HFFc6 (cell line): ENCODE measurements around the gene MED23. TPM values are rescaled to one million over a fixed set of nuclear protein-coding genes. Genes with fewer than 3 reads are reported as not detected.
A peak's percentile ranks its signal among the peaks of the same experiment; 100 is the strongest.

Experiments
- DNase-seq: peaks from one replicate; pipeline ENCODE4 v3.0.0-alpha.2; 2018
- H3K27ac Mint-ChIP-seq: 2 replicates; pipeline ENCODE4 v1.8.0; 2020; ENCODE audit warnings: mild to moderate bottlenecking, mixed read lengths
- H3K27me3 Mint-ChIP-seq: 2 replicates; pipeline ENCODE4 v1.8.0; 2021; ENCODE audit warnings: mild to moderate bottlenecking, moderate library complexity, mixed read lengths; ENCODE audit not compliant: insufficient read depth
- H3K36me3 Mint-ChIP-seq: 2 replicates; pipeline ENCODE4 v1.8.0; 2021; ENCODE audit warnings: low read depth, mixed read lengths
- H3K4me1 Mint-ChIP-seq: 2 replicates; pipeline ENCODE4 v1.8.0; 2020; ENCODE audit warnings: low read depth, mixed read lengths
- H3K4me3 Mint-ChIP-seq: 2 replicates; pipeline ENCODE4 v1.8.0; 2020; ENCODE audit warnings: mild to moderate bottlenecking, moderate library complexity, mixed read lengths
- H3K9me3 Mint-ChIP-seq: 2 replicates; pipeline ENCODE4 v1.8.0; 2020; ENCODE audit warnings: mild to moderate bottlenecking, mixed read lengths
- long read RNA-seq: library from polyadenylated mRNA; unstranded; transcript quantifications from one replicate; pipeline ENCODE4 v2.0.0, GENCODE V29; 2019
- total RNA-seq, 6 experiments: library from RNA; stranded (reverse); fragmentation: NEBNext Ultra II Directional; extraction: Animal tissue kit (Norgen Biotek cat#: 25700); gene quantifications; 2 replicates in 1 of 6; 3 replicates in 5 of 6; pipeline ENCODE4 v1.2.3, GENCODE V29; 2021
- TF ChIP-seq, protein P1 (sequence below): fragments of 200-600 bp; sonication (generic); IDR thresholded peaks from 2 replicates; pipeline ENCODE4 v1.5.0; 2021; ENCODE audit warnings: antibody characterized with exemption, mild to moderate bottlenecking

Gene MED23, protein sequence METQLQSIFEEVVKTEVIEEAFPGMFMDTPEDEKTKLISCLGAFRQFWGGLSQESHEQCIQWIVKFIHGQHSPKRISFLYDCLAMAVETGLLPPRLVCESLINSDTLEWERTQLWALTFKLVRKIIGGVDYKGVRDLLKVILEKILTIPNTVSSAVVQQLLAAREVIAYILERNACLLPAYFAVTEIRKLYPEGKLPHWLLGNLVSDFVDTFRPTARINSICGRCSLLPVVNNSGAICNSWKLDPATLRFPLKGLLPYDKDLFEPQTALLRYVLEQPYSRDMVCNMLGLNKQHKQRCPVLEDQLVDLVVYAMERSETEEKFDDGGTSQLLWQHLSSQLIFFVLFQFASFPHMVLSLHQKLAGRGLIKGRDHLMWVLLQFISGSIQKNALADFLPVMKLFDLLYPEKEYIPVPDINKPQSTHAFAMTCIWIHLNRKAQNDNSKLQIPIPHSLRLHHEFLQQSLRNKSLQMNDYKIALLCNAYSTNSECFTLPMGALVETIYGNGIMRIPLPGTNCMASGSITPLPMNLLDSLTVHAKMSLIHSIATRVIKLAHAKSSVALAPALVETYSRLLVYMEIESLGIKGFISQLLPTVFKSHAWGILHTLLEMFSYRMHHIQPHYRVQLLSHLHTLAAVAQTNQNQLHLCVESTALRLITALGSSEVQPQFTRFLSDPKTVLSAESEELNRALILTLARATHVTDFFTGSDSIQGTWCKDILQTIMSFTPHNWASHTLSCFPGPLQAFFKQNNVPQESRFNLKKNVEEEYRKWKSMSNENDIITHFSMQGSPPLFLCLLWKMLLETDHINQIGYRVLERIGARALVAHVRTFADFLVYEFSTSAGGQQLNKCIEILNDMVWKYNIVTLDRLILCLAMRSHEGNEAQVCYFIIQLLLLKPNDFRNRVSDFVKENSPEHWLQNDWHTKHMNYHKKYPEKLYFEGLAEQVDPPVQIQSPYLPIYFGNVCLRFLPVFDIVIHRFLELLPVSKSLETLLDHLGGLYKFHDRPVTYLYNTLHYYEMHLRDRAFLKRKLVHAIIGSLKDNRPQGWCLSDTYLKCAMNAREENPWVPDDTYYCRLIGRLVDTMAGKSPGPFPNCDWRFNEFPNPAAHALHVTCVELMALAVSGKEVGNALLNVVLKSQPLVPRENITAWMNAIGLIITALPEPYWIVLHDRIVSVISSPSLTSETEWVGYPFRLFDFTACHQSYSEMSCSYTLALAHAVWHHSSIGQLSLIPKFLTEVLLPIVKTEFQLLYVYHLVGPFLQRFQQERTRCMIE (N-terminal part only)
- 10 to 100 TPM; 20.5 to 27.3 (median 23.8) TPM for total RNA-seq
- long read RNA-seq, full-length matches to known transcripts = 6 of 16 reads
- long read RNA-seq, partial matches to known transcripts = 5 of 16 reads
- long read RNA-seq, other reads (novel, unspliced or antisense) = 5 of 16 reads

DNA sequence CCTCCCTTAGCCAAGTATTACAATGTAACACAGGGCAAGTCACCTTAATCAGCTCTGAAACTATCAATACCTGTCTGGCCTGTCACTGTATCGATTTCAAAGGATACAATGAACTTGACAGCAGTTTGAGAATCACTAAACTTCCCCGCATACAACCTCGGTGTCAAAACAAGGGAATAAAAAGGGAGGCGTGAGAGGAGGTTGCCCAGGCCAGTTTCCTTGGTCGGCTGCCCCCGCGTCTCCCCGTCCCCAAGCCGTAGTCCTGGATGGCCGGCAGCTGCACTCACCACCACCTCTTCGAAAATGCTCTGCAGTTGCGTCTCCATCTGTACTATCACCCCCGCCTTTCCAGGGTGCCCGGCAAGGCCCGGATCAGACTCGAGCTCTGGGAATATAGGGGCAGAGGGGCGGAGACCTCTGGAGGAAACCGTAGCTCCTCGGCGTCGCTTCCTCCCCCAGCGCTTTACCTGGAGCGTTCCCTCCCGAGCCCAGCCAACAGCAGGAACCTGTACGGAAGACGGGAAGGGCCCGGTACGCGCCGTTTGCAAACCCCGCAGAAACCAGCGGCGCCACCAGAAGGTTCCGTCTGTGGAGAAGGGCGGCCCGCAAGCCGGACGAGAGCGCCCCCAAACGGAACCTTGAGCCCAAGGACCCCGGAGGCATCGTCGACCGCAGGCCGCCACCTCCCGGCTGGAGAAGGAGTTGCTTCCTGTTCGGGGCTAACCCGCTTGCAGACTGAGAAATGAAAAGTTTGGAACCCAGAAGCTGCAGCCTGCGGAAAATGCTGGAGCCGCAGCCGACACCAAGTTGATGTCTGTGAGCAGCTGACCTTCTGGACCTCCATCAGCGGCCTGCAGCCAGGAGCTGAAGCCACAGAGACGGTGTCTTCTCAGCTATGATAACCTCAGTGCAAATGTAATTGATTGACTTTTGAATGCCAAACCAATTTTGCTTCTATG, at the start of gene MED23:
Gene MED23 (minus strand): TSS at position 519 of the 959 bp plus-strand sequence. CDS start 193 bp downstream, at position 326.
- H3K27me3 Mint-ChIP-seq = peaks cover 2% of the 10 kb centered on the region; the same call in 1 of the 2 replicates
- peaks cover 36% of the 10 kb centered on the region for H3K4me1 Mint-ChIP-seq
- DNase-seq = peak; percentile 90
- TF ChIP-seq, protein P1, sequence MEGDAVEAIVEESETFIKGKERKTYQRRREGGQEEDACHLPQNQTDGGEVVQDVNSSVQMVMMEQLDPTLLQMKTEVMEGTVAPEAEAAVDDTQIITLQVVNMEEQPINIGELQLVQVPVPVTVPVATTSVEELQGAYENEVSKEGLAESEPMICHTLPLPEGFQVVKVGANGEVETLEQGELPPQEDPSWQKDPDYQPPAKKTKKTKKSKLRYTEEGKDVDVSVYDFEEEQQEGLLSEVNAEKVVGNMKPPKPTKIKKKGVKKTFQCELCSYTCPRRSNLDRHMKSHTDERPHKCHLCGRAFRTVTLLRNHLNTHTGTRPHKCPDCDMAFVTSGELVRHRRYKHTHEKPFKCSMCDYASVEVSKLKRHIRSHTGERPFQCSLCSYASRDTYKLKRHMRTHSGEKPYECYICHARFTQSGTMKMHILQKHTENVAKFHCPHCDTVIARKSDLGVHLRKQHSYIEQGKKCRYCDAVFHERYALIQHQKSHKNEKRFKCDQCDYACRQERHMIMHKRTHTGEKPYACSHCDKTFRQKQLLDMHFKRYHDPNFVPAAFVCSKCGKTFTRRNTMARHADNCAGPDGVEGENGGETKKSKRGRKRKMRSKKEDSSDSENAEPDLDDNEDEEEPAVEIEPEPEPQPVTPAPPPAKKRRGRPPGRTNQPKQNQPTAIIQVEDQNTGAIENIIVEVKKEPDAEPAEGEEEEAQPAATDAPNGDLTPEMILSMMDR = peak; percentile 96
- peak within 1 kb of the TSS; percentile 97 for H3K4me3 Mint-ChIP-seq
- H3K9me3 Mint-ChIP-seq = no peaks in the 10 kb centered on the region
- H3K27ac Mint-ChIP-seq = peak within 1 kb of the TSS; percentile 81
- peaks cover 6% of the 10 kb centered on the region for H3K36me3 Mint-ChIP-seq

DNA sequence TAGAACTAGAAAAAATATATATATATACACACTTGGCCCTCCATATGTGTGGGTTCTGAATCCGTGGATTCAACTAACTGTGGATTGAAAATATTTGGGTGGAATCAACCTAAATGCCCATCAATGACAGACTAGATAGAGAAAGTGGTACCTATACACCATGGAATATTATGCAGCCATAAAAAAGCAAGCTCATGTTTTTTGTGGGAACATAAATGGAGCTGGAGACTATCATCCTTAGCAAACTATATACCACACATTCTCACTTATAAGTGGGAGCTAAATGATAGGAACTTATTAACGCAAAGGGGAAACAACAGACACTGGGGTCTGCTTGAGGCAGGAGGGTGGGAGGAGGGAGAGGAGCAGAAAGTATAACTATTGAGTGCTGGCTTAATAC, 45.1 kb upstream of the MED23 start:
- H3K36me3 Mint-ChIP-seq = no peaks in the 10 kb centered on the region
- no peaks in the 10 kb centered on the region for H3K9me3 Mint-ChIP-seq
- peaks cover 6% of the 10 kb centered on the region for H3K4me1 Mint-ChIP-seq
- no peak overlapping the region for H3K4me3 Mint-ChIP-seq
- H3K27me3 Mint-ChIP-seq = no peaks in the 10 kb centered on the region
- TF ChIP-seq, protein P1 = no peak
- no peak for DNase-seq
- H3K27ac Mint-ChIP-seq = no peak overlapping the region

DNA sequence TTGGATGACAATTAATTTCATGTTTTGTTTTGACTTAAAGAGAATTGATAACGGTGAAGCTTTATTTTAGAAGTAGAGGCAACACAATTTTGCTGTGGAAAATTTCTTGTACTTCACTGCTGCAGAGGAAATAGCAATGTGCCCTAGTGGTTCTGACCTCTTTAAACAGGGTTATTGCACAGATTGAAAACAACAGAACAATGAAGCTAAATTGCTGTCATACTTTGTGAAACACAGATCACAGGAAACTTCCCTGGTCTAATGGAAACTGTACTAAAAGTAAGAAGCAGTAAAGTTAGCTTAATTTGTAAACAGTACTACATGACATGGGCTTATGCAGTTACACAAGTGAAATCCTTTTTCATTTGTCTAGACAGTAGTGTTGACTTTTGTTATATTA, 41.8 kb upstream of the MED23 start:
- Mint-ChIP-seq H3K9me3 (no peaks in the 10 kb centered on the region), H3K36me3 (no peaks in the 10 kb centered on the region), H3K27me3 (no peaks in the 10 kb centered on the region), H3K4me3 (no peak overlapping the region), H3K4me1 (peaks cover 6% of the 10 kb centered on the region), H3K27ac (no peak overlapping the region)
- DNase-seq = no peak
- TF ChIP-seq, protein P1 = no peak

DNA sequence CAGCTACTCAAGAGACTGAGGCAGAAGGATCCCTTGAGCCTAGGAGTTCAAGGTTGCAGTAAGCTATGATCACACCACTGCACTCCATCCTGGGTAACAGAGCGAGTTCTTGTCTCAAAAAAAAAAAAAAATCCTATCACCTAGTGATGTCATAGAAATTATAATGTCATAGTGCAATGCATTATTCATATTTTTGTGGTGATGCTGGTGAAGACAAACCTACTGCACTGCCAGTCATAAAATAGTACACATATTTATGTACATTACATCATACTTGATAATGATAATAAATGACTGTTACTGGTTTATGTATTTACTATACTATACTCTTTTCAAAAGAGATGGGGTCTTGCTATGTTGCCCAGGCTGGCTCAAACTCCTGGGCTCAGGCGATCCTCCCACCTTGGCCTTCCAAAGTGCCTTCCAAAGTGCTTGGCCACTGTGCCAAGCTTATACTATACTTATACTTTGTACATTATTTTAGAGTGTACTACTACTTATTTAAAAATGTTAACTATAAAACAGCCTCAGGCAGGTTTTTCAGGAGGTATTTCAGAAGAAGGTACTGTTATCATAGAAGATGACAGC, 35.6 kb upstream of the MED23 start:
- Mint-ChIP-seq H3K4me3 (no peak overlapping the region), H3K36me3 (no peaks in the 10 kb centered on the region)

More for the DNA sequence above, 35.6 kb upstream of the MED23 start:
- no peak for DNase-seq
- no peaks in the 10 kb centered on the region for H3K9me3 Mint-ChIP-seq
- peaks cover 21% of the 10 kb centered on the region for H3K4me1 Mint-ChIP-seq
- H3K27ac Mint-ChIP-seq = no peak overlapping the region
- TF ChIP-seq, protein P1 = no peak
- no peaks in the 10 kb centered on the region for H3K27me3 Mint-ChIP-seq
